ENCODE measurements around the gene PSMG3.

Gene PSMG3

DNA sequence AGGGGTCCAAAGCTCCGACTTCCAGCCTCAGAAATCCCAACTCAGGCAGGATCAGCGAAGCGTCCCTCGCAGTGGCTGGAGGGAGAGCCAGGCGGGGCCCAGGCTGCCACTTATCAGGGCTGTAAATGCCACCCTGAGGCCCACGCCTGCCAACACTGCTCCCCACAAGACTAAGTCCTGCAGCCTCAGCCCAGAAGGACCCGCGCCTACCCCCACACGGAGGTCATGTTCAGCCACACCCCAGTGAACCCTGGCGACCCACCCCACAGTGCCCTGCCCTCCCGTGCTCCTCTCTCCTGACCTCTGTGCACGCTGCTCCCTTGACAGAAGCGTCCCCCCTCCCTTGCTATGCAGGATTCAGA is 3.2 kb downstream of the PSMG3 start:
- TF ChIP-seq FOXP2 (optimal IDR thresholded peaks at IDR 0.05; ENCODE audit: borderline replicate concordance, extremely low read depth, extremely low read length, insufficient read depth): no peak
- no peak for TF ChIP-seq SIN3A (IDR thresholded peaks at IDR 0.05; ENCODE audit: borderline replicate concordance, insufficient read depth, low read length)
- no peak for TF ChIP-seq POLR2AphosphoS5 (IDR thresholded peaks at IDR 0.05; ENCODE audit: low read depth, low read length)
- TF ChIP-seq, protein P1, sequence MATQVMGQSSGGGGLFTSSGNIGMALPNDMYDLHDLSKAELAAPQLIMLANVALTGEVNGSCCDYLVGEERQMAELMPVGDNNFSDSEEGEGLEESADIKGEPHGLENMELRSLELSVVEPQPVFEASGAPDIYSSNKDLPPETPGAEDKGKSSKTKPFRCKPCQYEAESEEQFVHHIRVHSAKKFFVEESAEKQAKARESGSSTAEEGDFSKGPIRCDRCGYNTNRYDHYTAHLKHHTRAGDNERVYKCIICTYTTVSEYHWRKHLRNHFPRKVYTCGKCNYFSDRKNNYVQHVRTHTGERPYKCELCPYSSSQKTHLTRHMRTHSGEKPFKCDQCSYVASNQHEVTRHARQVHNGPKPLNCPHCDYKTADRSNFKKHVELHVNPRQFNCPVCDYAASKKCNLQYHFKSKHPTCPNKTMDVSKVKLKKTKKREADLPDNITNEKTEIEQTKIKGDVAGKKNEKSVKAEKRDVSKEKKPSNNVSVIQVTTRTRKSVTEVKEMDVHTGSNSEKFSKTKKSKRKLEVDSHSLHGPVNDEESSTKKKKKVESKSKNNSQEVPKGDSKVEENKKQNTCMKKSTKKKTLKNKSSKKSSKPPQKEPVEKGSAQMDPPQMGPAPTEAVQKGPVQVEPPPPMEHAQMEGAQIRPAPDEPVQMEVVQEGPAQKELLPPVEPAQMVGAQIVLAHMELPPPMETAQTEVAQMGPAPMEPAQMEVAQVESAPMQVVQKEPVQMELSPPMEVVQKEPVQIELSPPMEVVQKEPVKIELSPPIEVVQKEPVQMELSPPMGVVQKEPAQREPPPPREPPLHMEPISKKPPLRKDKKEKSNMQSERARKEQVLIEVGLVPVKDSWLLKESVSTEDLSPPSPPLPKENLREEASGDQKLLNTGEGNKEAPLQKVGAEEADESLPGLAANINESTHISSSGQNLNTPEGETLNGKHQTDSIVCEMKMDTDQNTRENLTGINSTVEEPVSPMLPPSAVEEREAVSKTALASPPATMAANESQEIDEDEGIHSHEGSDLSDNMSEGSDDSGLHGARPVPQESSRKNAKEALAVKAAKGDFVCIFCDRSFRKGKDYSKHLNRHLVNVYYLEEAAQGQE (IDR thresholded peaks at IDR 0.05; ENCODE audit: insufficient read depth in 1 of 2, low read depth in 2 of 2, low read length in 2 of 2): no peak
- no peak for TF ChIP-seq TAF1 (IDR thresholded peaks at IDR 0.05; ENCODE audit: borderline replicate concordance, insufficient read depth, low read length)

DNA sequence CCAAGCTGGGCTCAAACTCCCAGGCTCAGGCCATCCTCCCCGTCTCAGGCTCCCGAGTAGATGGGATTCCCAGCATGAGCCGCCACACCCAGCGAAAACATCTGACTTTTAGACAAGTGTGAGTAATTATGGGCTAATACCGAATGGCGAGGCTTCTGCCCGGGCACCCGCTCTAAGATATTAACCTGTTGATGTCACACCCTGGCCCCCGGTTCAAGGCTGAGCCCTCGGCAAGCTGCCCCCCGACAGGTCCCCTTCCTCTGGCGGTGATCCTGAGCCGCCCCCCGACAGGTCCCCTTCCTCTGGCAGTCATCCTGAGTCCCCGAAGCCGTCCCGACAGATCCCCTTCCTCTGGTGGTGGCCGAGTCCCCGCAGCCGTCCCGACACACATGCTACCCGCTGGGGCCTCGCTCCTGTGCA is 5.2 kb downstream of the PSMG3 start:
- TF ChIP-seq FOXP2 (optimal IDR thresholded peaks at IDR 0.05; ENCODE audit: borderline replicate concordance, extremely low read depth, extremely low read length, insufficient read depth) (no peak), POLR2AphosphoS5 (IDR thresholded peaks at IDR 0.05; ENCODE audit: low read depth, low read length) (no peak), TAF1 (IDR thresholded peaks at IDR 0.05; ENCODE audit: borderline replicate concordance, insufficient read depth, low read length) (no peak), SIN3A (IDR thresholded peaks at IDR 0.05; ENCODE audit: borderline replicate concordance, insufficient read depth, low read length) (no peak)
- TF ChIP-seq, protein P1 (IDR thresholded peaks at IDR 0.05; ENCODE audit: insufficient read depth in 1 of 2, low read depth in 2 of 2, low read length in 2 of 2): no peak

DNA sequence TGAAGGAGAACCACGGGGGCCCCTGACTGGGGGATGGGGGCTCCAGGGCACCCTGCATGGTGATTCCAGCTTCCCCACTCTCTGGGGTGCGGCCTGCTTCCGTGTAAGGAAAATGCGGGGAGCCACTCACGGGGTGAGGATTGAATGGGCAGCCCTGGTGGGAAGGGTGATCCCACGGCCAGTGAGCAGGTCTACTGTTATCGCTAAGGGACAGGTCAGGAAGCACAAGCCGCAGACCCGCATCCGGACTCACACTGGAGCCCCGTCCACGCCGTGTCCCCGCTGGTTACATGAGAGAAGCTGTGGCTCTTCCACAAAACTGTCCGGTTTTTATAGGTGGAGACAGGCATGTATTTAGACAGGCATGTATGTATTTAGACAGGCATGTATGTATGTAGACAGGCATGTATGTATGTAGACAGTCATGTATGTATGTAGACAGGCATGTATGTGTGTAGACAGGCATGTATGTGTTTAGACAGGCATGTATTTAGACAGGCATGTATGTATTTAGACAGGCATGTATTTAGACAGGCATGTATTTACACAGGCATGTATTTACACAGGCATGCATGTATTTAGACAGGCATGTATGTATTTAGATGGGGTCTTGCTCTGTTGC is 5.7 kb downstream of the PSMG3 start:
- TF ChIP-seq SIN3A (IDR thresholded peaks at IDR 0.05; ENCODE audit: borderline replicate concordance, insufficient read depth, low read length) (no peak), TAF1 (IDR thresholded peaks at IDR 0.05; ENCODE audit: borderline replicate concordance, insufficient read depth, low read length) (no peak), FOXP2 (optimal IDR thresholded peaks at IDR 0.05; ENCODE audit: borderline replicate concordance, extremely low read depth, extremely low read length, insufficient read depth) (no peak), POLR2AphosphoS5 (IDR thresholded peaks at IDR 0.05; ENCODE audit: low read depth, low read length) (no peak)
- TF ChIP-seq, protein P1 (IDR thresholded peaks at IDR 0.05; ENCODE audit: insufficient read depth in 1 of 2, low read depth in 2 of 2, low read length in 2 of 2): no peak

DNA sequence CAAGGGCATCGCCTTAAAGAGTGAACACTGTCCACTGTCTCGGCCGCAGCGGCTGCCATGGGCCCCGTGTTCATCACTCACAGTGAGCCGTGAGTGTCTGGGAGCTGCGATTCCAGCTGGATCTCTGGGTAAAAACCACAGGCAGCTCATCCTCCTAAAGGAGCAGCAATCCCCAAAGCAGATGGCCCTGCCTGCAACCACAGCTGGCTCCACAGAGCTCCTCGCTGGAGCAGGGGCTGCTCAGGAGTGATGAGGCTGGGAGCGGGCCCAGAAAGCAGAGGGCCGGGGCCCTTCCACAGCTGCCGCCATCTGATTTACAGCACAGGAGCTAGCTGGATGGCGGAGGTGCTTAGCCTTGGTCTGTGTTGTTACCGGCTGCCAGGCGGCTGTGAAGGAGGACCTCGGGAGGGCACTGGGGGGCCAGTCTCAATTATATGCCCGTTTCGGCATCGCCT is 7.2 kb downstream of the PSMG3 start:
- no peak for TF ChIP-seq TAF1 (IDR thresholded peaks at IDR 0.05; ENCODE audit: borderline replicate concordance, insufficient read depth, low read length)
- no peak for TF ChIP-seq FOXP2 (optimal IDR thresholded peaks at IDR 0.05; ENCODE audit: borderline replicate concordance, extremely low read depth, extremely low read length, insufficient read depth)
- TF ChIP-seq, protein P1 (IDR thresholded peaks at IDR 0.05; ENCODE audit: insufficient read depth in 1 of 2, low read depth in 2 of 2, low read length in 2 of 2): no peak
- no peak for TF ChIP-seq POLR2AphosphoS5 (IDR thresholded peaks at IDR 0.05; ENCODE audit: low read depth, low read length)
- no peak for TF ChIP-seq SIN3A (IDR thresholded peaks at IDR 0.05; ENCODE audit: borderline replicate concordance, insufficient read depth, low read length)
